BJ (cell line): ENCODE measurements around the gene TTLL11. TPM values are rescaled to one million over a fixed set of nuclear protein-coding genes. Genes with fewer than 3 reads are reported as not detected.

ENCODE experiments used
- CTCF ChIA-PET: fragments of 350-600 bp; formaldehyde crosslinking; extraction: SDS; loops from one replicate; lab custom pipeline; 2021; ENCODE audit warnings: antibody characterized with exemption, inconsistent platforms; lab: Yijun Ruan, JAX
- POLR2A ChIA-PET: fragments of 300-600 bp; sonication (Branson Sonifier 250); formaldehyde crosslinking; extraction: SDS; loops from one replicate; lab custom pipeline; 2021; ENCODE audit warnings: antibody characterized with exemption; lab: Charles Lee
- DNase-seq: peaks from one replicate; pipeline ENCODE4 v3.0.0-alpha.2; 2011; ENCODE audit warnings: low read depth
- H3K27me3 ChIP-seq: 2 replicates; pipeline ENCODE4 v1.6.0; 2011; ENCODE audit warnings: low read length; ENCODE audit not compliant: control insufficient read depth, insufficient read depth
- H3K36me3 ChIP-seq: 2 replicates; pipeline ENCODE4 v1.5.1; 2011; ENCODE audit warnings: low read length; ENCODE audit not compliant: control insufficient read depth, insufficient read depth
- H3K4me3 ChIP-seq: 2 replicates; pipeline ENCODE4 v1.5.1; 2011; ENCODE audit warnings: low read depth, mild to moderate bottlenecking, control low read depth, low read length
- polyA plus RNA-seq: library from polyadenylated mRNA; depleted of rRNA; stranded (reverse); fragments of >200 nt; gene quantifications from 2 replicates; pipeline ENCODE4 v1.2.3, GENCODE V29; 2011
- TF ChIP-seq, protein P1 (sequence below): IDR thresholded peaks from 2 replicates; pipeline ENCODE4 v1.5.1; 2011; ENCODE audit warnings: low read depth, mild to moderate bottlenecking, control low read depth, inconsistent platforms, low read length, moderate library complexity; ENCODE audit not compliant: insufficient read depth

The TTLL11 gene
- polyA plus RNA-seq, 1 experiment: 5.6 TPM

DNA sequence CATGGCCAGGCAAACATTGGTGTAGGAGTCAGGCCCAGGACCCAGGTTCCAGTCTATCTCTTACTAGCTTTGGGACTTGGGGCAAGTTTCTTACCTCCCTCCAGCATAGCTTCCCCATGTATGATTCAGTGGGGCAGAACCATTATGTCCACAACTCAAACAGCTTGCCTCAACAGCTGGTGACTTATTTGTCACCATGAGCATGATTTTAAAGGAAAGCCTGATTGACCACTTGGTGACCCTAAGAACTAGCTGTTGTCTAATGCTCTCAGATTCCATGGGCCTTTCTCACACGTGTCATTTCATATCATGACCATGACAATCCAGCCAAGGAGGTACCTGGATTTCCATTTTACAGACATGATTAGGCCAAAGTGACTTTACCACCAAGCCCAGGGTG, 126.4 kb downstream of the TTLL11 start:
- DNase-seq: no peak
- TF ChIP-seq, protein P1, sequence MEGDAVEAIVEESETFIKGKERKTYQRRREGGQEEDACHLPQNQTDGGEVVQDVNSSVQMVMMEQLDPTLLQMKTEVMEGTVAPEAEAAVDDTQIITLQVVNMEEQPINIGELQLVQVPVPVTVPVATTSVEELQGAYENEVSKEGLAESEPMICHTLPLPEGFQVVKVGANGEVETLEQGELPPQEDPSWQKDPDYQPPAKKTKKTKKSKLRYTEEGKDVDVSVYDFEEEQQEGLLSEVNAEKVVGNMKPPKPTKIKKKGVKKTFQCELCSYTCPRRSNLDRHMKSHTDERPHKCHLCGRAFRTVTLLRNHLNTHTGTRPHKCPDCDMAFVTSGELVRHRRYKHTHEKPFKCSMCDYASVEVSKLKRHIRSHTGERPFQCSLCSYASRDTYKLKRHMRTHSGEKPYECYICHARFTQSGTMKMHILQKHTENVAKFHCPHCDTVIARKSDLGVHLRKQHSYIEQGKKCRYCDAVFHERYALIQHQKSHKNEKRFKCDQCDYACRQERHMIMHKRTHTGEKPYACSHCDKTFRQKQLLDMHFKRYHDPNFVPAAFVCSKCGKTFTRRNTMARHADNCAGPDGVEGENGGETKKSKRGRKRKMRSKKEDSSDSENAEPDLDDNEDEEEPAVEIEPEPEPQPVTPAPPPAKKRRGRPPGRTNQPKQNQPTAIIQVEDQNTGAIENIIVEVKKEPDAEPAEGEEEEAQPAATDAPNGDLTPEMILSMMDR: no peak
- CTCF ChIA-PET: interaction anchor here (0.6 to 1.5 kb wide), 3 partner anchors 16 to 29 kb away, joined by 3 read pairs; no protein-coding TSS in a partner anchor

DNA sequence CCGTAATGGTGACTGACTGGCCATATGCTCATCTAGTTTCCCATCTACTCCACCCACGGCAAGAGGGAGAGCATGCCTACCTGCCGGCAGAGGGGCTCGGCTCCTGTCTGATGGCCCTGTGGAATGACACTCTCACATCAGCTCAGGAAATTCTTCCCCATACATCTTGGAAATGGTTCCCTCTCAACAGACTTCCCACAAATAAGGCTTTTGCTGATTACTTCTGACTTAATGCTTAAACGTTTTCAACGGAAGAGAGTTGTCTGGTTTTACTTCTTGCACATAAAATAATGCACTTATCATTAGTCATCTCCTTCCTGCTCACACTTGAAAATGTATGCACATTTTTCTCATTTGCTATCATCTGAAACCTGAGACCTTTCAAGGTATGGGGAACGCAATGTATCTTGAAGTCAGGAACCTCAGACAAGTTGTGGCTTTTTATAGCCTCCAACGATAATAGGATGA, 129.5 kb downstream of the TTLL11 start:
- DNase-seq: no peak
- Histone ChIP-seq H3K4me3 (no peak overlapping the region), H3K36me3 (no peaks in the 10 kb centered on the region), H3K27me3 (no peaks in the 10 kb centered on the region)
- TF ChIP-seq, protein P1: no peak
- POLR2A ChIA-PET: no interaction called here
- CTCF ChIA-PET: interaction anchor here (0.7 to 1.7 kb wide), 2 partner anchors 11 to 26 kb away, joined by 4 read pairs; no protein-coding TSS in a partner anchor

More for the DNA sequence above, 126.4 kb downstream of the TTLL11 start:
- POLR2A ChIA-PET: no interaction called here
- no peaks in the 10 kb centered on the region for H3K36me3 ChIP-seq
- no peaks in the 10 kb centered on the region for H3K27me3 ChIP-seq
- H3K4me3 ChIP-seq: no peak overlapping the region

DNA sequence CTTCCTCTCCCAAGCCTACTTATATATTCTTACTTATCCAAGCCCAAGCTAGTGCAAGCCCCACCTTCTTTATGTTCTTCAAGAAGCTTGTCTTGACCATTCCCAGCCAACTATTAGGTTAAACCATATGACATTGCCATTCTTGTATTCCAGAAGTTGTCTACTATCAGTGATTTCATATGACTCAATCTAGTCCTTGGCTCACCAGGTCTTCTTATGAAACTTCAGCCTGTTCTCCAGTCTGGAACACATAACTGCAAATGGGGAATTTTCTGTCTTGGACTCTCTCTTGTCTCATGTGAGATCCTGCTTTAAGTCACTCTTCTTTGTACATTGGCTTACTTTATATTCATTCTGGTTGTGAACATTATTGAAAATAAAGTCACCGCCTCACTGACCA, 130.7 kb downstream of the TTLL11 start:
- ChIA-PET POLR2A (no interaction called here), CTCF (no interaction called here)
- TF ChIP-seq, protein P1: no peak
- no peaks in the 10 kb centered on the region for H3K36me3 ChIP-seq
- DNase-seq: no peak
- no peaks in the 10 kb centered on the region for H3K27me3 ChIP-seq
- no peak overlapping the region for H3K4me3 ChIP-seq

DNA sequence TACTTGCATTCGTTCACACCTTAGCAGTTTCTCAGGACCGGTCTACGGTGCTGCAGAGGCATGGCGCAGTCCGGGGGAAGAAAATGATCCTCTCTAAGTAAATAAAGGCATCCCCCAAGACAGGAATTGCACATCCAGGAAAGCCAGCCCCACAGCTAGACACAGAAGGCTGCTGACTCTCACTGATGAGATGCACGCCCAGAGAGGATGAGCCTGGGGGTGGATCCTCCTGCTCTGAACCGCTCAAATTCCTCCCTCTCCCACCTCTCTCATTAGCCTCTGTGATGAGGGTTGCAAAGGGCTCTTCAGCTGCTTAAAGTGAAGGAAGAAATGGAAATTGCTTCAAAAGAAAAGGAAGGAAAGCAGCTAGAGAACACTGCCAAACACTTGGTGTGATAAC, 132.4 kb downstream of the TTLL11 start:
- TF ChIP-seq, protein P1: no peak
- no peak for DNase-seq
- no peaks in the 10 kb centered on the region for H3K36me3 ChIP-seq
- no peaks in the 10 kb centered on the region for H3K27me3 ChIP-seq
- ChIA-PET POLR2A (no interaction called here), CTCF (no interaction called here)
- H3K4me3 ChIP-seq: no peak overlapping the region

DNA sequence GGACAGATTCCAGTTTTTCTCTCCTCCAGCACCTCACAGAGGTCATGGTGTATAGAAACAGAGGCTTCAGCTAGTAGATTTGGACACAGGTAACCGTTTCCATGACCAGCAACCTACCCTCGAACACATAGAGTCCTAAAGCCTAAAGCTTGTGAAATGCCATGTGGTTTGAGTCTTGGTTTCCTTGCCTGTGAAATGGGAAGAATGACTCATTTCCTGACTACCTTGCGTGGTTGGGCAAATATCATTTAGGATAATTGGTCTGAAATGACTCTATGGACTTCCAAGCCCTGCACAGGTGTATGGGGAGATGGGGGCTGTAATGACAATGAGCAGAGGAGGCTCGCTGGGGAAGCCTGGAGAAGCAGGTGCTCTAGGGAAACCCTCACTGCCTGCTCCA, 134.6 kb downstream of the TTLL11 start:
- POLR2A ChIA-PET: no interaction called here
- CTCF ChIA-PET: no interaction called here
- DNase-seq: no peak
- Histone ChIP-seq H3K4me3 (no peak overlapping the region), H3K36me3 (no peaks in the 10 kb centered on the region), H3K27me3 (no peaks in the 10 kb centered on the region)
- TF ChIP-seq, protein P1: no peak
